ENCODE measurements around the gene RASGRP3.
"Not testable (repeated sequence)": the region's sequence is repeated elsewhere in the genome, so short reads cannot be mapped to it uniquely, and the experiment has no call there.

RASGRP3 gene

DNA sequence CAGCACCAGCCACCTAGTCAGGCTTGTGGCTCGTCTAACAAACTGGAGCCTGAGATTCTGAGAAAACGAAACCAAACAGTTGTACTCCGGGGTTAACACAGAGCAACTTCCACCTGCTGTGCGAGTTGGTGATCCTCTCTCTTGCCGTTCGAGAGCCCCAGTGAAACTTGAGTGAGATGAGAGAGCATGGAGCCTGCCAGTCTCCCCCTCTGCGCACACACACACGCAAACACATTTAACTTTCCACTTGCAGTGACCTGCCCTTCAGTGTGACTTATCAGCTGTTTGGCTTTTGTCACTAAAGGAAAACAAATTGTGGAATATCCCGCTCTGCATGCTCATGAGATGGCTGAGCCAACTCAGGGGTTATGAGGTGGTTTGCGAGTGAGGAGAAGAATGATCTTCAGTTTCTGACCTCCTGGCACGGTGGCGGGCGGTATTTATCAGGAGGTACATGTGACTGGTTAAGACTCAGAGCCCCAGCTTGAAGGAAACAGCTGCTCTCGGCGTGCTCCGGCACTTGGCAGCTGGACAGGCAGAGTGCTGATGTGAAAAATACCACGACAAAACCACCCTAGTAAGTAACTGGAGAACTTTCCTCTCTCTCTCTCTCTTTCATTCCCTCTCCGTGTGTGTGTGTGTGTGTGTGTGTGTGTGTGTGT, at the start of gene RASGRP3:
RASGRP3 (plus strand) TSS at position 519 of the 662 bp plus-strand sequence. CDS start 38,488 bp downstream, outside the sequence.
- DNase-seq, result no peak

GRCh38 chr2:33426666-33427231, 49.7 kb upstream of the RASGRP3 start:
- peak; percentile 42 for DNase-seq

DNA sequence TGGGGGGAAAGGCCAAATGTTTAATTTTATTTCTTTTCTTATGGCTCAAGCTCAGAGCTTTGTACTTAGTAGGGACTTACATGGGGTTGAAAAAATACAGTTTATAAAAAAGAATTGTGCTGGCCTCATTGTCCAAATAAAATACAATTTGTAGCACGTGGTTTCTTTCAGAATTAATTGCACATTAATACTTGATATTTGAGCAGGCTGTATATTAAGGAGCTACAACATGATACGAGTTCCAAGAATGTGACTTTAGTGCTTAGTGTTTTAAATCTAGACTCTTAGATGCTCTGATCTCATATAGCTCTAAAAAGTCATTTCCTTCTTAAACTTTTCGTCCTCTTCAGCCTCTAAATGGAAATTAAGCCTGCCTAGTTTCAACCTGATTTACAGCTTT, 46.4 kb upstream of the RASGRP3 start:
- DNase-seq, result no peak

DNA sequence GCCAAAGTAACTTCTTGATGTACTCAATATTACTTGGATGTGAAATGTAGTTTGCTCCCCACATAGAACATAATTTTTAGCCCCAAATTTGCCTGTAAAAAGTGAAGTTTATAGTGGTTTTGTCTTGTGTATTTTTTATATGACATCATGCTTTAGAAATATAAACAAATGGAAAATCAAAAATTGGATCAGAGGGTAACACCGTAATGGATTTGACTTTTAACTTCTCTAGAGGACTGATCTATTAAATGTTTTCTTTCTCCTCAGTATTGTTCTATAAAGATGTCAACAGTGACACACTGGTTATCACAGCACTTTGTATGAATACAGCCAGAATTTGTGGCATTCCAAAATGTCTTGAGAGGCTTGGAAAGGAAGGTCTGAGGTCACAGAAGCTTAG, 45.6 kb upstream of the RASGRP3 start:
- no peak for DNase-seq

GRCh38 chr2:33432871-33433270, 43.6 kb upstream of the RASGRP3 start:
- DNase-seq, result no peak

DNA sequence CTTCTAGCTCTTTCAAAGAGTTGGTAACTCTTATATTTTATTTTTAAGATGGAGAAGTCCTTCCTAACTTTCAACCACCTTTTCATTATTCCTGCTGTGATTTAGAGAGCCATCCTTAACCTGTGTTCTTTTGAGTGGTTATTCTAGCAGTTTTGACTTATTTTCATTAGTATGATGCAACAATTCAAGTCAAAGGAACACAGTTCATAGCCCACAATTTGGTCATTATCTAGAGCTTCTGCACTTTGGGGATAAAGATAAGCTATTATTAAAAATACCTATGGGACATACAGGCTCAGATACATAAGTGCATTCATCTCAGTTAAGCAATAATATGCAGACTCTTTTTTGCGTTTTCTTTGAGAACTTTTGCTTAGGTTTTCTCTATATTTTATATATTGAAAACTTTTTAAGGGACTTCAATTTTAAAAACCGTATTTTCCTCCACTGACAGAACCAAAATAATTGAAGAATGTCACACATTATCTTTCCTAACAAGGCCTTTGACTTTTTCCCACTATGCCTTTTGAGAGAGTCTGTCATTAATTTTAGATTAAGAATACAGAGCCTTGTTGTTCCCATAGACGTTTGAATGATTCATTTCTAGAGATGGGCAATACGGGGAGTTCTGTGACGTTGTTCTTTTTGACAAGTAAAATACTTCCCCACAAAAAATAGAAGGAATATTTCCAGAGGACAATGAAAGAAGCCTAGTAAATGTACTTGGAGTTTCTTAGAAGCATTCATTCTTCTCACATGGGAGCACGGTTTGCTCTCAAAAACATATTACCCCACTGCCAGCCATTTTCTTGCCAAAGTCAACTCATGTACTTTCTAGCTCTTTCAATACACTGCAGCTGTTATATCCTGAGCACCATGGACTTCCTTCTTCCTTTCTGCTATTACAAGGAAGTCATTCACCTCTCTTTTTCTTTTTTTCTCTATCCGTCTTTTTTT, 42.9 kb upstream of the RASGRP3 start:
- no peak for DNase-seq

DNA sequence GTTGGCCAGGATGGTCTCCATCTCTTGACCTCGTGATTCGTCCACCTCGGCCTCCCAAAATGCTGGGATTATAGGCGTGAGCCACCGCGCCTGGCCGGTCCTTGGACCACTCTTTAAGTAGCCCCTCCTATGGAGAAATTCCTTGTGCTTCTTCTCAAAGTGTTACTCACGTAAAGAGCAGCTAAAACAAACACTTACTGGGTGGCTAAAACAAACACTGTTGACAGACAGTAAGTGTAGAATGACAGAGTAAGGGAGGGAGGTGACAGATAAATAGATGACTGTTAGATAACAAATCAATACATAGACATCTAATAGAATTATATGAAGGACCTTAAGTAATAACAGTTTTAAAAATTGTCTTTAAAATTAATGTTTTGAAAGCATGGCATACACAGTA, 40.9 kb upstream of the RASGRP3 start:
- no peak for DNase-seq

DNA sequence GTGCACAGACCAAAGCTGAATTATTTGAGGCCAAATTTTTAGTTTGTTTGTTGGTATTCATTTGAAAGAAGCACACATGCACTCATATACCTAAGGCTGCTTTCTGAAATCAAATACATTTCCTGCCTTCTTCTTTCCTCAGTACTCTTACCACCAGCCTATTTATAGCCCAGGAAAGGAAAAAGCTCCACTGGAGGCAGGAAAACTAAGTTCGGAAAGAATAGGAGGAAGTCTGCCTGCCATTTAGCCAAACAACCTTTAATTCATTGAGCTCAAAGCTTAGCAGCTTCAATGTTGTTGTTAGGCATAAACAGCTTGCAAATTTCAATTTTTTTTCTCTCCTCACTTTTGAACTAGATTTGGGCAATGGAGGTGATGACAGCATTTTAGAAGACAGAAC, 40.4 kb upstream of the RASGRP3 start:
- DNase-seq, result no peak

GRCh38 chr2:33437297-33437696, 39.2 kb upstream of the RASGRP3 start:
- peak; percentile 28 for DNase-seq

DNA sequence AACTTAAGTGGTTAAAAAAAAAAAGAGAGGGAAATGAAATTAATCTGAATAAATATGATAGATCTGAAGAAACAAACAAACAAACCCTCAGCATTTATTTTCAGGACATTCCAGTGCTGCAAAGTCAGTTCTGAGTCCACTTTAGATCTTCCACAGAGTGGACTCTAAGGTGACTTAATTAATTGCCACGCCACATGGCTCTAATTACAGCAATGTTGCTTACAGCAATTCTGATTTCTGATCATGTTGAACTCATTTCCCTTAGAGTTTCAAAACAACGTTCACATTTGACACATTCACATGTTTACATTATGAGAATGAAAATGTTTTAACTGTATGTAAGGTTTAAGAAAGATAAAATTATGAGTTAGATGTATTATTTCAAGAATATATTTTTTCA, 38.6 kb upstream of the RASGRP3 start:
- DNase-seq, result no peak

- DNase-seq, result no peak
Observed at GRCh38 chr2:33441235-33441810, 35.1 kb upstream of the RASGRP3 start.

DNA sequence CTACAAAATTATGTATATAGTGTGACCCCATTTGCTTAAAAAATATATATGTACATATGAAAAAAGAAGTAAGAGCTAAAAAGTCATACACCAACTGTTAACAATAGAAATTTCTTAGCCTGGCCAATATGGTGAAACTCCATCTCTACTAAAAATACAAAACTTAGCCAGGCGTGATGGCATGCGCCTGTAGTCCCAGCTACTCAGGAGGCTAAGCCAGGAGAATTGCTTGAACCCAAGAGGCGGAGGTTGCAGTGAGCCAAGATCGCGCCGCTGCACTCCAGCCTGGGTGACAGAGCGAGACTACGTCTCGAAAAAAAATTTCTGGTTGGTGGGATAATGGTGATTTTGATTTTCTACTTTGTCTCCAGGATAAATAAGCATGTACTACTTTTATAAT, 34.4 kb upstream of the RASGRP3 start:
- DNase-seq, result not testable (repeated sequence)

DNA sequence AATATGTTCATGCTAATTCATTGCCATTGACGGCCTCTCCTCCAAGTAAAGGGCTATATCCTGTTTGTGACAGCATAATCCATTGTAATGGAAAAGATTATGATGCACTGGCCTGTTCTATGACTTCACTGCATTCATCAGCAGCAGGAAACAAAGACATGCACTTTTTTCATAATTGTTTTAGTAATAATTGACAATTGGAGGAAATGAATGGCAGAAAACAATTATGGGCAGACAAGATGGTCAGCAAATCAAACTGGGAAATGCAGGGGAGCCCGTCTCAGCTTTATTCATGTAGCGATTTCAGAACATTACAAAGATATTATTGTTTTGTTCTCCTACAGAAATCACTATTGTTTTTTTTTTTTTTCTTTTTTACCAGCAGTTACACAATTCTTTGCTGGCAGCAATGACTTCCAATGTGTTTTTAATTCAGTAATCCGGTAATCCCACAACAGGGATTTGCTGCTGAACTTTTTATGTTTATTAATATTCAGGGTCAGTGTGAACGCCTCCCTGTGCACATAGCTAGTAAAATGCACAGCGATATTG, 33.8 kb upstream of the RASGRP3 start:
- no peak for DNase-seq

DNA sequence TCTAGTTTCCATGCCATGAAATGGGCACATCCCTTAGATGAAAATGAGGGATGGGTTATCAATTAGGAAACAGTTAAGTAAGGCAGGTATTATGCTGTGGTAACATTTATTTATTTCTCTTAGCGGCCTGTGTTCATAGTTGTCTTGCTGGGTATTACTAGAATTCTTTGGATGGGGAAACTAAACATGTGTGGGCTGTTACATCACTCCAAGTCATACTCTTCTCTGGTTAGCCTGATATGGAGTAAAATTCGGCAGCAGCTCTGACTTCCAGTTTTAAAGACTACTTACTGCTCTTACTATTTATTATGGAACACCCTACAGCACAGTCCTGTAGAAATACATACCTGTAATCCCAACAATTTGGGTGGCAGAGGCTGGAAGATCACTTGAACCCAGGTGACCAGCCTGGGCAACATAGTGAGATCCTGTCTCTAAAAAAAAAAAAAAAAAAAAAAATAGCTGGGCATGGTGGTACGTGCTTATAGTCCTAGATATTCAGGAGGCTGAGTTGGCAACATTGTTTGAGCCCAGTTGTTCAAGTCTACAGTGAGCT, 33.1 kb upstream of the RASGRP3 start:
- DNase-seq, result no peak

GRCh38 chr2:33444967-33445366, 31.5 kb upstream of the RASGRP3 start:
- DNase-seq, result no peak

DNA sequence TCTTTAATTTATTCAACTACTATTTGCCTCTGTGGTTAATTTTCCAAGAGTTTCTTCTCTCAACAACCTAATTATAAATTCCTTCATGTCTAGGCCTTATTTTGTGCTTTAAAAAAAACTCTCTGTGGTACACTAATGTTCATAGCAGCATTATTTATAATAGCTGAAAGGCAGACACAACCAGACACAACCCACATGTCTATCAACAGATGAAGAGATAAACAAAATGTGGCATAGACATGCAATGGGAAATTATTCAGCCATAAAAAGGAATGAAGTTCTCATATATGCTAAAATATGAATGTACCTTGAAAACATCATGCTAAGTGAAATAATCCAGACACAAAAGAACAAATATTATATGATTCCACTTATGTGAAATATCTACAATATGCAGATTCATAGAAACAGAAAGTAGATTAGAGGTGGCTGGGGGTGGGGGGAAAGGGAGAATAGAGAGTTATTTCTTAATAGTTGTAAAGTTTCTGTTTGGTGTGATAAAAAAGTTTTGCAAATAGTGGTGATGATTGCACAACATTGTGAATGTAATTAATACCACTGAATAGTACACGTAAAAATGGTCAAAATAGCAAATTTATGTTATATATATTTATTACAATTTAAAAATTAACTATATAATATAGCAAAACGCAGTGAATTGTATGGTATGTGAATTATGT, 28.1 kb upstream of the RASGRP3 start:
- DNase-seq, result no peak

DNA sequence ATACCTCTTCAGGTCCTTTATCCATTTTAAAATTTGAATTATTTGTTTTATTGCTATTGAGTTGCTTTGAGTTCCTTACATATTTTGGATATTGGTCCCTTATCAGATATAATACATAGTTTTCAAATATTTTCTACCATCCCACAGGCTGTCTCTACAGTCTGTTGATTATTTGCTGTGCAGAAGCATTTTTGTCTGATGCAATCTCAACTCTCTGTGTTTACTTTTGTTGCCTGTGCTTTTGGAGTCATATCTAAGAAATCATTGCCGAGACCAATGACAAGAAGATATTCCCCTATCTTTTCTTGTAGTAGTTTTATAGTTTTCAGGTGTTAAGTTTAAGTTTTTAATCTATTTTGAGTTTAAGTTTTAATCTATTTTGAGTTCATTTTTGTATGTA, 25.2 kb upstream of the RASGRP3 start:
- no peak for DNase-seq

- no peak for DNase-seq
Observed at GRCh38 chr2:33451825-33452224, 24.6 kb upstream of the RASGRP3 start.

GRCh38 chr2:33452545-33452944, 23.9 kb upstream of the RASGRP3 start:
- DNase-seq, result no peak

GRCh38 chr2:33453905-33454479, 22.5 kb upstream of the RASGRP3 start:
- DNase-seq, result no peak

DNA sequence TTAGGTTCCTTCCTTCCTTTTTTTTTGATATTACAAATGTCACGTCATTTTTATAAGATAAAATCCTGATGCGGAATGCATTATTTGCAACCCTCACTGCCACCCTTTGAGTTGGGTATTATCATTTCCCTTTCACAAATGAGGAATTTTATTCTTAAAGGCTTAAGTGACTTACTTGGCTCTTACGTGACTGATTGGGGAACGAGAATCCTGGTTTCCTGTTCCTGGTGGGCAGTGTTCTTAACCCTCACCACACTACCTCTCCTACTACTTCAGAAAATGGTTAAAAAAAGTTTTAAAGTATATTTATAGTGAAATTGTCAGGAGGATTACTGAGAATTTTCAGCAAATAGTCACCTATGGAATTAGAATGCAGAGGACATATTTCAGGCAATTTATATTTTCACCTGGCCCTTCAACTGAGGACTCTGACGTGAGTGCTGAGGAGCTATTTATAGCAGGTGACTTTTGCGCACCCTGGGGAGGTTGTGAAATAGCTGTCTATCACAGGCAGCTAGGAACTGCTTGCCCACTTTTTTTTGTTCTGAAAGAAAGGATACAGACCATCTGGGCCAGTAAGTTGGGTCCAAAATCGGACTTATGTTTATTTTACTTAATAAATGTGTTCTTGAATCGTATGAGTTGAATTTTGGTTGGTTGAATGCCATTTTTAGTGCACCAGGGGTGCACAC, 18.7 kb upstream of the RASGRP3 start:
- DNase-seq, result no peak

All from NCI-H1048 (cell line).